NK-92 (cell line): Measurements from ENCODE around the gene KCTD20.

ENCODE experiments used
- DNase-seq: peaks from one replicate; lab custom pipeline; 2025; ENCODE audit not compliant: unreplicated experiment; lab: John Stamatoyannopoulos, UW

KCTD20 gene

DNA sequence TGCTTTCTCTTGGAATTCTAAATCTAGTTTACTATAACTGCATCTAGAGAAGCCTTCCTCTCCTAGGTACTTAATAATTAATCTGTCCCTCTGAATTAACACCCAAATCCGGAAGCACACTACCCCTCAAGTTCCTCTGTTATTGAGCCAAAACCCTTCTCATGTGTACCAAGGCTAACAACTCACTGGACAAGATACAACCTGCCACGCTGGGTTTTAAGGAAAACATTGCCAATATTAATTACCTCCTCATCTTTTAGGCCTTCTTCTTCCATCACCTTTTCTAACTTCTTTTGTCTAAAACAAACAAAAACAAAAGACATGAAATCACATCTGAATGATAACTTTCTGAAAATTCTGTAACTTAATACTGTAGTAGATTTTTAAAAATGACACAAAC lies 82.5 kb downstream of the KCTD20 start:
- no peak for DNase-seq

DNA sequence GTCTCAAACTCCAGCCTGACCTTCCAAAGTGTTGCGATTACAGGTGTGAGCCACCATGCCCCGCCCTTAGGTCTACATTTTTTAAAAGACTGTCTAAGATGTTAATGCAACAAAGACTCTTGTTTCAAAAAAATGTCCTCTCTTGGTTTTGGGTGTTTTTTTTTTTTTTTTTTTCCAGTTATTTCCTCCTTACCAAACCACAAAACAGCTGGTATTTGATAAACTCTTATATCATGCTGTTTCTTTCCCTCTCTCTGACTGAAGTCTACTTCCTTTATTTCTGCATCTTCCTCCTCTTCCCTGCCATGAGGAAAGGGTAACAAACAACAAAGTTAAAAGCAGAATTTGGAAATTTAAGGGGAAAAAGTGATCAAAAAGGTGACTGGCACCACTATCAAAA lies 83.3 kb downstream of the KCTD20 start:
- DNase-seq: no peak

DNA sequence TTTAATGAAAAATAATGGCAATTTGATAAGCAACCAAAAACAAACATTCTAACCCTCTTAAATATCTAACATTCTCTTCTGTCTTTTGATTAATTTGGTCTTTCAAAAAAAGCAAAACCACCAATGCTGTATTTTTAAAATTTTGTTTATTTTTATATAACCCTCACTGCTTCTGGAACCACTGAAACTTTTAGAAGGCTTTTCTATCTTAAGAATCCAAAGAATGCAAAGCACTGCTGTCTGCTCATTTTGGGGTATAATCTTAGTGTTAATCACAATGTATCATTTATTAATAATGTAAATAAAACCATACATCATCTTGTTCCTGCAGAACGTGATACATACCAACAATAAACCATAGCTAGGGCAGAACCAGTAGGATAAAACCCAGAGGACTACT lies 90.5 kb downstream of the KCTD20 start:
- no peak for DNase-seq

DNA sequence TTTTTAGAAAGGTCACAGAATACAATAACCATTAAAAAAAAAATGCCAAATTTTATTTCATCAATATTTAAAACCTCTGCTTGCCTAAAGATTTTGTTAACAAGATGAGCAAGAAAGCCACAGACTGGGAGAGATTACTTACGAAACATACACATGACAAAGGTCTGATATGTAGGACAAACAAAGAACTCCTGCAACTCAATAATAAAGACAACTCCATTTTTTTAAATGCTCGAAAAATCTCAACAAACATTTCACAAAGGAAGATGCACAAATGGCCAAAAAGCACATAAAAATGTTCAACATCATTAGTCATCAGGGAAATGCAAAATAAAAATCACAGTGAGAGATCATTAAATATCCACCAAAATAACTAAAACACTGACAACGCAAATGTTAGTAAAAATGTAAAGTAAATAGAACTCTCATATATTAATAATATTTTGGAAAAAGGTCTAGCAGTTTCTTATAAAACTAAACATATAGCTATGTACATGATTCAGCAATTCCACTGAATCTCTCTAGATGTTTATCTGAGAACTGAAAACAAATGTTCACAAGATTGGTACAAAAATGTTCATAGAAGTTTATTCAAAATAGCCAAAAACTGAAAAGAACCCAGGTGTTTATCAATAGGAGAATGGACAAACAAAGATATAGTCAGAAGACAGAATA lies 94.2 kb downstream of the KCTD20 start:
- no peak for DNase-seq

DNA sequence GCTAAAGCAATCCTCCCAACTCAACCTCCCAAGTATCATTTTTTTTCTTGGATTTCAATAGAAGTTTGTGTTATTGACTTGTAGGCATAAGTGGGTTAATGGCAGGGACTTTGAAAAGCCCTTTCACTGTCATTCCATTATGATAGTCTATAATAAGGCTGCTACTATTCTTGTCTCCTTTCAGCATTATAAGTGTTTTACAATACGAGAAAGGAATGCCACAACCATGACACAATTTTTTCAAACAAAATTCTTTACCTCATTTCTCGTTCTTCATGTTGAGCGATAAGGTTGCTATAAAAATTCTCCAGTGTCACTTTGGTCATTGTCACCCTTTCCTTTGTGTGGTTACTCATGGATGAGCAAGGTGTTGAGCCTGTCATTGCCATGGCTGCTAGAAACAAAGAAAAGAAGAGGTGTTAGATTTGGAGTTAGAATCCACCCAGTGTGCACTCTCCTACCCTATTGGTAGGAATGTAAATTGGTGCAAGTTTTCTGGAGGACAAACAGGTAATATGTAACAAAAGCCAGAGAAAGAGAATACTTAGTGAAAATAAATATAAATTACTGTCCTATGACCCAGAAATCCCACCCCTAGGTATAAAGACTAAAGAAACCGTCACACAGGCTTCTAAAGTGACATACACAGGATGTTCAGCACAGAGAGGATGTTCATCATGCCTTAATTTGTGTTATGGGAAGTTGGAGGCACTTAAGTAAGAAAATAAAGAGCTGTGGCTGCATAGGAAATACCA lies 97.2 kb downstream of the KCTD20 start:
- no peak for DNase-seq
